HuH-7 (cell line): ENCODE results near the gene PPP2R1A.
A peak's percentile ranks its signal among the peaks of the same experiment; 100 is the strongest.

Experiments used
- DNase-seq: peaks from one replicate; pipeline ENCODE4 v3.0.0; 2011; ENCODE audit warnings: low spot score

PPP2R1A gene

DNA sequence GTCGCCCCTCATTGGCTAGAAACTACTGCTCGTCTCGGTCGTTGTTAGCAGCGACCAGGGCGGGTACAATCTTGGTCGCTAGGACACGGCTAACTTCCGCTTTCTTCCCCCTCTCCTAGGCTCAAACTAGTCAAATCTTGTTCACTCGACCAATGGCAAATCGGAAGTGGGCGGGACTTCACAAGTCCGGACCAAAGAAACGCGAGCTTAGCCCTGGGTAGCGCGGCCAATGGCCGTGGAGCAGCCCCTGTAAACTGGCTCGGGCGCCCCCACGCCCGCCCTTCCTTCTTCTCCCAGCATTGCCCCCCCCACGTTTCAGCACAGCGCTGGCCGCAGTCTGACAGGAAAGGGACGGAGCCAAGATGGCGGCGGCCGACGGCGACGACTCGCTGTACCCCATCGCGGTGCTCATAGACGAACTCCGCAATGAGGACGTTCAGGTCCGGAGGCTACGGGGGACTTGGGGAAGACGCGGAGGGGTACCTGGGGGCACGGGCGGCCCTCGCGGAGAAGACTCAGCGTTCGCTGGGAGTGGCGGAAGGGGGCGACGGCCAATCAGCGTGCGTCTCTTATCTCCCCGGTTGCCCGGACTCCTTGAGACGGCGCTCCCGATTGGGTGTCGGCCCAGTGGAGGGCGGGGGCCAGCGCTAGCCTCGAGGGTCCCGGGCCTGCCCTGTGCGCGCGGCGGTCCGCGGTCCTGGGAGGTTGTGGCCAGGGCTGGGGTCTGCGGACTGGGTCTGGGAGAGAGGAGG, at the start of gene PPP2R1A:
Gene PPP2R1A, plus strand, starts transcription at position 318 of the 752 bp plus-strand sequence. Its CDS starts 45 bp downstream, at position 363.
- peak; percentile 94 for DNase-seq

DNA sequence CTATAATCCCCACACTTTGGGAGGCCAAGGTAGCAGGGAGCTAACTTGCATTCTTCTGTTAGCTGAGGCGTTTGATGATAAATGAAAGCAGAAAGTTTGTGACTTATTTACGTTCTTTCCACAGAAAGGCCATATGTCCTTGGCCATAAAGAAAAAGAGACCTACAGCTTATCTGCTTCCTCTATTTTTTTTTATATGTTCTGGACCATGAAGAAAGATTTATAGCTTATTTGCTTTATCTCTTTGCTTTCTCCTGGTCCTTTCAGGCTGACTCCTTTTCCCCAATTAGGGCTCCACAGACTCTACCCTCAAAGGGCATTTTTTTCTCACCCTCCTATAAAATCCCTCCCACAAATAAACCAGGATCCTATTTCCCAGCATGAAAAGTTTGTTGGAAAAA, 48.6 kb upstream of the PPP2R1A start:
- DNase-seq, result no peak

DNA sequence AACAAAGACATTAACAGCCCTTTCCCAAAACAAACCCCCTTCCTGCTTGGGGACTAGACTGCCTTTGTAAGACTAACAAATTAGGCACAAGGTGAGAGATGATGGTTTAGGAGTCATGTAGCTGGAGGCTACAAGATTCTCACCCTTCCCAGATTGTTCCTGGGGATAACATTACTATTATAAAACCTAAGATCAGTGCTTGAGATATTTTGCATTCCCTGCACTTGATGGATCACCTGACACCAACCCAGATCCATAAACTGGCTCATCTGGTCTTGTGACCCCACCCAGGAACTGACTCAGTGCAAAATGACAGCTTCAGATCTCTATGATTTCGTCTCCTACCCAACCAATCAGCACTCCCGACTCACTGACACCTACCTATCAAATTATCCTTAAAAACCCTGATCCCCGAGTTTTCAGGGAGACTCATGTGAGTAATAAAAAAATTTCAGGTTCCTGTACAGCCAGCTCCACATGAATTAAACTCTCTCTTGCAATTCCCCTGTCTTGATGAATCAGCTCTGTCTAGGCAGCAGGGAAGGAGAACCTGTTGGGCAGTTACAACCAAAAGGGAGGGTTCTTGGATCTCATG, 47.8 kb upstream of the PPP2R1A start:
- no peak for DNase-seq

DNA sequence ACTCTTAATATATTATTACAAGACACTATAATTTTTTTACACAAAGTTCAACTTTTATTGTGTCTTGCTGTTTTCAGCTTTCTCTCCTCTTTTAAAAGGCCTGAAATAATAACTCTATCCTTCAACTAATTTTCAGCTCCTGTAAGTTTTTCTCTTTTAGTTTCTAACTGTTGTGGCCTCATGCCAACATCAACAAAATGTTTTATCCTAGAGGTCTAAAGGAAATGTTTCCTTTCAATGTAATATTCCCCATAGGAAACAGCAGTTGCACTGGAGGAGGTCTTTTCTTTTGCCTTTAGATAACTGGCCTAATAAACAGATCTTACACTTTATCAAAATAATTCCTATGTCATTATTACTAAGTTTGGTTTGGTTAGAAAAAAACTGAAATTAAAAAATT, 41.6 kb upstream of the PPP2R1A start:
- DNase-seq, result no peak

DNA sequence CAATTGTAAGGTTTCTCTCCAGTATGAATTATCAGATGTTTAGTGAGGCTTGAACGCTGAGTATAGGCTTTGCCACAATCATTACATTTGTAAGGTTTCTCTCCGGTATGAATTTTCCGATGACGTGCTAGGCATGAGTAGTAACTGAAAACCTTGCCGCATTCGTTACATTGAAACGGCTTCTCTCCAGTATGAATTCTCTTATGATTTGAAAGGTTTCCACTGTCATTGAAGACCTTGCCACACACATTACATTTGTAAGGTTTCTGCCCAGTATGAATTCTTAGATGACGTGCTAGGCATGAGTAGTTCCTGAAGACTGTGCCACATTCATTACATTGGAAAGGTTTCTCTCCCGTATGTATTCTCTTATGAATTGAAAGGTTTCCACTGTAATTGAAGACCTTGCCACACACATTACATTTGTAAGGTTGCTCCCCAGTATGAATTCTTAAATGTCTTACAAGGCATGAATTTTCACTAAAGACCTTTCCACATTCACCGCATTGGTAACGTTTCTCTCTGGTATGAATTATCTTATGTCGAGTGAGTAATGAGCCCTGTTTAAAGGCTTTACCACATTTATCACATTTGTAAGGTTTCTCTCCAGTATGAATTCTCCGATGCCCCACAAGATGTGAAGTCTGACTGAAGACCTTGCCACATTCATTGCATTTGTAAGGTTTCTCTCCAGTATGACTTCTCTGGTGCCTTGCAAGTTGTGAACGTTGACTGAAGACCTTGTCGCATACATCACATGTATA, 34.1 kb upstream of the PPP2R1A start:
- DNase-seq, result no peak

DNA sequence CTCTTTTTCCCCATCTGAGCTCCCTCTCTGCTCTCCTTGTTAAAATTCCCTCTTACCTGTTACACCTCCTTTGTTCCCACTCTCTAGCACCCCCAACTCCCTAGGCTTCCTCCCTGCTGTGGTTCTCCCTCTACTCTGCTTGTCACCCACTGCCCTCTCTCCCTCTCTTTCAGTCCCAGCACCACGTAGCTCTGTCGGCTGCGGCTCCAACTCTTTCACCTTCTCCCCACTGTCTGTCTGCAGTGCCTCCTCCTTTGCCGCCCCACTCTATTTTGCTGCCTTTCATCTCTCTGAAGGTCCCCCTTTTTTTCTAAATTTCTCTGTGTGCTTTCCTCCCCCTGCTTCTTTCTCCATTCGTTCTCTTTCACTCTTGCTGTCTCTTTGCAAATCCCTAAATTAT, 19.5 kb upstream of the PPP2R1A start:
- DNase-seq, result no peak

DNA sequence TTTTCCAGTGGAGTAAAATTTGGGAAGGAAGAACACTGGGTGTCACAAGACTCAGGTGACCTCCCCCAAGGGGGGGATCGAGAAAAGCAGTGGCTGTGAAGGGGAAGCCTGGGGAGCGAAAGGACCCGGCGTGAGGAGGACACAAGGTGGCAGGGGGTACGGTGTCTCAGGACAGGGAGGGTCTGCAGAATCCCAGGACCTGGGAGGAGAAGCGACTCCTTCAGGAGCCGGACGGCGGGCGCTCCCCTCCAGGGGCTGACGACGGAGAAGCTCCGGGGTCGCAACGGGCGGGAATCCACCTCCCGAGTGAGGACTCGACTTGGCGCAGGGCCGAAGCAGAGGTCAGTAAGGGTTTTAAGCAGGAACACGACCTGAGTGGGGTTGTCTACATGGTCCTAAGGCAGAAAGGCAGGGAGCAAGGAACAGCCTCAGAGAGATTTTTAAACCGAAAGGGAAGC, 19.0 kb upstream of the PPP2R1A start:
- no peak for DNase-seq

DNA sequence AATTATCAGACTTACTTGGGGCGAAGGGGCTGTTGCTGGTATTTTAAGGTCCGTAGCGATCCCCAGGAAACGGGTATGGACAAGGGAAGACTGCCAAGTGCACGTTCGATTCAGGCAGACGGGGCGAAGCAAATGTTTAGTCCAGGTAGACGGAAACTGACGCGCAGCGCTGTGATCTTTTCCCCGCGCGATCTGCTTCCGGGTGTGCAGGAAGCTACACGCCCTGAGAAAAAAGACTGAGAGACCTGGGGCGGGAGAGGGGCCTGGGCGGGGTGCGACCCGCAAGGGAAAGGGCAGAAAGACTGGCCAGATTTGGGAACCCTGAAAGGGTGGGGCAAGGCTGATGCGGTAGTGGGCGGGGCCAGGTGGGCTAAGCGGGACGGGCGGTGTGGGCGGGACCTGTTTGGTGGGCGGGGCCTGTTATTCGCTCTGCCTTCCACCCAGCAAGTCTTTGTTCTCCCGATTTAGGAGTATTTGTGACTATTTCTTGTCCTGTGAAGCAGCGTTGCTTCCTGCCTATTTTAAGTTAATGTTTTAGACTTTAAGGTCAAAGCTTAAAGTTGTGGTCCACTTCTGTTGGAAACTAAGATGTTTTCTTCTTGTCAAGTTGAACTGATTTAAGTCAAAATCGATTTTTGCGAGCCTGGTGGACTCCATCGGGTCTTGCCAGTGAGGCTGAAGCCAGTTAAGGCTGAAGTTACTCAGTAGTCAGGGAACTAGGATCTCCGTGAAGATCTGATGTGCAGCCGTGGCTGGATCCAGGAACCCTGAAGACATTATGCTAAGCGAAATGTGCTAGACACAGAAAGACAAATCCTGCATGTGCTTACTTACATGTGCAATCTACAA, 18.3 kb upstream of the PPP2R1A start, which contains the start of gene ZNF836:
Gene ZNF836, minus strand, starts transcription at position 301 of the 849 bp plus-strand sequence. CDS start 3,549 bp downstream, outside the sequence.
- no peak for DNase-seq

DNA sequence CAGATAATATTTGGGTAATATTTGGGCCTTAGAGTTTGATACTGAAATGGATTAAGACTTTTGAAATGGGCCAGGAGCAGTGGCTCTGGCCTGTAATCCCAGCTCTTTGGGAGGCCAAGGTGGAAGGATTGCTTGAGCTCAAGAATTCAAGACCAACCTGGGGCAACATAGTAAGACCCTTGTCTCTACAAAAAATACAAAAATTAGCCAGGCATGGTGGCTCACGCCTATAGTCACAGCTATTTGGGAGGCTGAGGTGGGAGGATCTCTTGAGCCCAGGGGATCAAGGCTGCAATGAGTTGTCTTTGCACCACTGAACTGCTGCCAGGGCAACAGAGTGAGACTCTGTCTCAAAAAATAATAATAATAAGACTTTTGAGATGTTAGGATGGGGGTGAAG, 17.5 kb upstream of the PPP2R1A start:
- no peak for DNase-seq

DNA sequence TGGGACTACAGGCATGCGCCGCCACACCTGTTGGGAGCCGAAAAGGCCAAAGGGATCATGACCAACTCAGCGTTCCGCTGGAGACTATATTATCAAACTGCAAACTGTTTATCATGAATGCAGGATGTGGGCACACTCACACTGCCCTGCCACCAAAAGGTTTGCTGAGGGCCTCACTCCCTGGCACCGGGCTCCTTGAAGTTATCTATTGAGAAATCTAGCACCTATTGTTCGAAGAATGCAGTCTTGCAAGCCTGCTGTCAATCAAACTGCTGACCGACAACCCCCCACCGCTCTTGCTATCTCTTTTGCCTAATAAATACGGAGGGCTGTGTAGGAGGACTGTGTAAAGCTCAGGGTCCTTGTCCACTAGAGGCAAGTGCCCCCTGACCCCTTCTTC, 13.3 kb upstream of the PPP2R1A start:
- no peak for DNase-seq

DNA sequence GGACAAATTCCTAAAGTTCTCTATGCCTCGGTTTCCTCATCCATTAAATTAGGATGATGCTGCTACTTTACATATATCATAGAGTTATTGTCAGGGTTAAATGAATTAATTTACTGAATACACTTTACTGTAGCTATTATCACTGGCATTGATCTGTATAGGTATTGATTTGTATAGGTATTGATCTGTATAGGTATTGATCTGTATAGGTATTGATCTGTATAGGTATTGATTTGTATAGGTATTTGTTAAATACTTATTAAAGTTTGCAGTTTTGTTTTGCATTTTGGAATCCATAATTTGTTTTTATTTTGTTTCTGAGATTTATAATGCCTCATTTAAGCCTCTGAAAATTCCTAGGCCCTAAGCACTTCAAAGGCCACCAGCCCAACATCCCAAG, 2.4 kb upstream of the PPP2R1A start:
- no peak for DNase-seq

DNA sequence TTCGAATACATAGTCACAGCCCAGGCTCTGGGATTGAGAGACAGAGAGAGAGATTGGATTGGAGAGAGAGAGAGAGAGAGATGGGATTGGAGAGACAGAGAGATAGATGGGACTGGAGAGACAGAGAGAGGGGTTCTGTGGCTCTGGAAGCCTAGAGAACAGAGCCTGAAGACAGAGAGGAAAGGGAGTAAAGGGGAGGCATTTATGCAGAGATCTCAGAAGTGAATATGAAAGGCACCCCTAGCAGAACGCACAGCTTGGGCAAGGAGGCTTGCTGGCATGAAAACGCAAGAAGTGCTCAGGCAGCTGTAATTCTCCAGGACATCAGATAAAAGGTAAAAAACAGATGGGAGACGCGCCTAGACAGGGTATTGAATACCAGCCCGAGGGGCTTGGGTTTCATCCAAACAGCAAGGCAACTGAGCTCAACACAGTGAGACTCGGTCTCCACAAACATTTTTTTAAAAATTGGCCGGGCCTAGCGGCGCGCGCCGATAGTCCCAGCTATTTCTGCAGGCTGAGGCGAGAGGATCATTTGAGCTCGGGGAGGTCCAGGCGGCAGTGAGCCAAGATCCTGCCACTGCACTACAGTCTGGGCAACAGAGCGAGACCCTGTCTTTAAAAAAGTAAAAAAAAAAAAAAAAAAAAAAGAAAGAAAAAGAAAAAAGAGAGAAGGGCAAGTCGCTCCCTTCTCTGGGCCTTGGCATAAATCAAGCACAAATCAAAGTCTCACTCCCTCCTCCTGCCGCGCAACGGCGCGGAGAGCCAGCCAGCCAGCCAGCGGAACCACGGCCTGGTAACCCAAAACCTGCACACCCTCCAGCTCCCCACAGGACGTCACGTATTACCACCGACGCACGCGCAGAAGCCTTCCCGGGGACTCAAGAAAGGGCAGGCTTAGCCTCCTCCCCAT, 774 bp upstream of the PPP2R1A start:
- no peak for DNase-seq

DNA sequence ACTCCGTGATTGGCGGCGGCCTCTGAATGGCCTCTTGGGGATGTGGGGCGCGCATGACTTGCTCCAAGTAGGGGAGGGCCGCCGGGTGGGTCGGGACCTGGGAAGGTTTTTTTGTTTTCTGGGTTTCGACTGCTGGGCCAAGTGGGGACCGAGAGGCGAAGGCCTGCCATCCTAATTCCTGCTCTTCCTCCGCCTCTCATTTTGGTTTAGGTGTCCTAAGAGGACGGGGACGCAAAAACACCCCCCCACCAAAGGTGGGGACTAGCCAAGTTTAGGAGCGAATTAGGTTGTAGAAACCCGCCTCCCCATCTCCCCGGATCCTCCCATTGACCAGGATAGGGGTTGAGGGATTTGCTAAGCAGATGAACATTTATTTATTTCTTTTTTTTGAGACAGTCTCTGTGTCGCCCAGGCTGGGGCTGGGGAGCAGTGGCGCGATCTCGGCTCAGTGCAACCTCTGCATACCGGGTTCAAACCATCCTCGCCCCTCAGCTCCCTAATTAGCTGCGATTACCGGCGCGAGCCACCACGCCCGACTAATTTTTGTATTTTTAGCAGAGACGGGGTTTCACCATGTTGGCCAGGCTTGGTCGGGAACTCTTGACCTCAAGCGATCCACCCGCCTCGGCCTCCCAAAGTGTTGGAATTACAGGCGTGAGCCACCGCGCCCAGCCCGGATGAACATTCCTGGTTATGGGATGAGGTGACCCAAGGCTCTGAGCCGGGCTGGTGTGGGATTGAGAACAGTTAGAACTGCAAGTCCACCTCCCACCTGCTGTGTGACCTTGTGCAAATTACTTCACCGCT, 838 bp downstream of the PPP2R1A start:
- no peak for DNase-seq

DNA sequence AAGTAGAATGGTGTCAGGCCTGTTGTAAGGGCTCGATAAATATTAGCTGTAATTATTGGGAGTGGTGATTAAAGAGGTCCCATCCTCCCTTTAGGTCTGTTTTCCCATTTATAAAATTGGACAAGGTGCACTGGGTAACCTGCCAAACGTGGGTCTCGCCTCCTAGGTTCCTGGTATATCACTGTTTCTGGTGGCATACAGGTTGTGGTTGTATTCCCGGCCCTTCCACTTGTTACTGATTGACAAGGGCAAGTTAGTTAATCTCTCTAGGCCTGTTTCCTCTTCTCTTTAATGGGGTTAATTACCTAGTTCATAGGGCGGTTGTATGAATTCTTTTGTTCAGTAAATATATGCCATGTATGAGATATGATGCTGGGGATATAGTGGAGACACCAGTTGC, 1.5 kb downstream of the PPP2R1A start:
- DNase-seq, result no peak

DNA sequence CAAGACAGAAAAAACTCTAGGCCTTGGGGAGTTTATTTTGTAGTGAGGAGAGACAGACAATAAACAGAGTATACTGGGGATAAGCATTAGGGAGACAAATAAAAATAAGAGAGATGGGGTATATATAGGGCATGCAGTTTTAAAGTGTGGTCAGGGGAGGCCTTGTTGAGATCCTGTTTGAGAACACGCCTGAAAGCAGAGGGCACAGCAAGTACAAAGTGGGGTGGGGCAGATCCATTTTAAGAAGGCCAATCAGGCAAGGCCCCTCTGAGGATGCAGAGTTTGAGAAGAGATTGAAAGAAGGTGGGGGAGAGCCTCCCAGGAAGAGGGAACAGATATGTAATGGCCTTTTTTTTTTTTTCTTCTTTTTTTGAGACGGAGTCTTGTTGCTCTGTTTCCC, 2.1 kb downstream of the PPP2R1A start:
- no peak for DNase-seq

DNA sequence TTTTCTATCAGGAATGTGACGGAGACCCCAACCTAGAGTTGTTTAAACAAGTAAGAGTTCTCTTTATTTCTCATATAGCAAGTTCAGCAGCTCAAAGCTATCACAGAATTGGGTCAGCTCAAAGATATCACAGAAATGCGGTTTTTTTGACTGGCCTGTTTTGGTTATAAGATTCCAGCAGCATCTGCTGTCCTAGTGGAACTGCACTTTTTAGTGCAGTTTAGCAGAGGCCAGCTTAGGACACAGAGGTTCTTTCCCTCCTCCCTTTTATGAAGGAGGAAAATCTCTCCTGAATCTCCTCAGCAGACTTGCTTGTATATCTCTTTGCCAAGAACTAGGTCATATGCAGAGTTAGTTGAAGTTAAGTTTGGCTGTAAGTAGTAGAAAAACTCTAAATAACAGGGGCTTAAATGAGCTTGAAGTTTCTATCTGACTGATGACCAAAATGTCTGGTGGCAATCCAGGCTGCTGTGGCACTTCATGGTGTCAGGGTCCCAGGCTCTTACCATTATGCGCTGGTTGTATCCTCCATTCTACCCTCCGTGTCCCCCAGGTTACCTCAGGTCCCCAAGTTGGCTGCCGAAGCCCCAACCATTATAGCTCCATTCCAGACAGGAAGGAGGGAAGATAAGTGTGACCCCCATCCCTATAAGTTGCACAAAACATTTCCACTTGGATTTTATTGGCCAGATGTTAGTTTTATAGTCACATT, 6.6 kb downstream of the PPP2R1A start:
- no peak for DNase-seq

DNA sequence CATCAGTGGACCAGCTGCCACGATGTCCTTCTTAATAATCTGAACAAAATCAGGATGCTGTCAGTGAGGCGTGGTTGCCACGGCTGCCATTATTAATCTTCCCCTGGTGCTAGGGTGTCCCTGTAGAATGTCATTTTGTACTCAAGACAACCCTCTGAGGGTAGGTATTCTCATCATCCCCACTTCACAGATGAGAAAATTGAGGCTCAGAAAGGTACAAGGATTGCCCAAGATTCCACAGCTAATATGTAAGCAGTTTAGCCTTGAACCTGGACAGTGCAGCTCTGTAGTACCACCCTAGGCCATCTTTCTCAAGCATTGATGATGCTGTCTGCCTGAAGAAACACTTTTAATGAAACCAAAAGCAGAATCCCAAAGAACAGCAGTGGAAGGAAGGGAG, 8.1 kb downstream of the PPP2R1A start:
- no peak for DNase-seq

DNA sequence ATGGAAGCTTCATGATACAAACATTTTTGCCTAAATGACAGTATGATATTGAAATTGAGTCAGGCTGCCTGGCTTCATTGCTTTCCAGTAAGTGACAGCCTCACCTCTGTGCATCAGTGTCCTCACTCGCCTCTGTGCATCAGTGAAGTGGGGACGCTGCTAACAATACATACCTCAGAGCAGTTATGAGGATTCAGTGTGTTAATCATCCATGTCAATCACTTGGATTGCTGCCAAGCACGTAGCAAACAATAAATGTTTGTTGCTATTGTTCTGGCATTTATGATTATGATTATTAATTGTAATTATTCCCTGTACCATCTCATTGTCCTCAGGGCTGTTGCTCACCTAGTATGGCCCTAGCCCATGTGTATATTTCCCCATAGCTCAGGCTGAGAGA, 8.8 kb downstream of the PPP2R1A start:
- no peak for DNase-seq

DNA sequence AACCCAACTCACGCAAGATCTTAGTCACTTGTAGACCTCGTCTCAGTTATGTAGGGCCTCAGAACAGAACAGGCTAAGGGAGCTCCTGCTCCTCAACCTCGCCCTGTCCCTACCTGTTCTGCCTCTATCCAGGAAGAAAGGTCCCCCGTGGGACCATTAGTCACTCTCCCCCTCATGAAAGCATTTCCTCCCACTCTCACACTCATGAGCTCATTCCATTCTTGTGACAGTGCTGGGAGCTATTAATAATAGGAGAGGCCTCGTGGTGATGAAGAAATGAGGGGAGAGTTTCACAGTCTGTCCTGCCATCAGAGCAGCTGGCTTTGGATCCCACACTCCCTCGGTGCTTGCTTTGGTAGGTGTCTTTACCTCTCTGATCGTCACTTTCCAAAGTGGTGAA, 10.2 kb downstream of the PPP2R1A start:
- DNase-seq, result no peak
